Thymus (tissue), 11 donors: ENCODE measurements around the gene PCSK5. TPM values are rescaled to one million over a fixed set of nuclear protein-coding genes. Genes with fewer than 3 reads are reported as not detected.

Source experiments
- DNase-seq, 9 donors: peaks; one replicate each; pipeline ENCODE4 v3.0.0-alpha.2; 2013; ENCODE audit warnings: low spot score in 9 of 9, low read depth in 6 of 9, missing footprints in 1 of 9
- H3K27ac ChIP-seq, 2 donors: one replicate each; pipeline ENCODE4 v1.5.1; 2013; ENCODE audit warnings: control low read depth in 1 of 2, low read depth in 1 of 2, low read length in 1 of 2, mild to moderate bottlenecking in 1 of 2, moderate library complexity in 1 of 2
- H3K27me3 ChIP-seq, 2 donors: one replicate each; pipeline ENCODE4 v1.5.1; 2013; ENCODE audit warnings: low read length in 1 of 2; ENCODE audit not compliant: control insufficient read depth in 2 of 2, insufficient read depth in 1 of 2
- H3K36me3 ChIP-seq, 2 donors: one replicate each; pipeline ENCODE4 v1.5.1; 2013; ENCODE audit warnings: low read length in 1 of 2, mild to moderate bottlenecking in 1 of 2, moderate library complexity in 1 of 2; ENCODE audit not compliant: control insufficient read depth in 2 of 2, insufficient read depth in 2 of 2
- H3K4me1 ChIP-seq, 2 donors: one replicate each; pipeline ENCODE4 v1.5.1; 2013; ENCODE audit warnings: low read length in 2 of 2; ENCODE audit not compliant: control insufficient read depth in 2 of 2, insufficient read depth in 2 of 2
- H3K4me3 ChIP-seq, 2 donors: one replicate each; pipeline ENCODE4 v1.5.1; 2013; ENCODE audit warnings: low read length in 2 of 2, control low read depth in 1 of 2, mild to moderate bottlenecking in 1 of 2
- H3K9me3 ChIP-seq, 2 donors: one replicate each; pipeline ENCODE4 v1.5.1; 2013; ENCODE audit warnings: low read length in 1 of 2, mild to moderate bottlenecking in 1 of 2; ENCODE audit not compliant: control insufficient read depth in 2 of 2, insufficient read depth in 1 of 2
- WGBS: extraction: QIAGEN DNeasy Blood & Tissue Kit; methylation state at CpG from one replicate; pipeline ENCODE4 v1.1.7; 2013; 5-methylcytosine and 5-hydroxymethylcytosine counted together
- polyA plus RNA-seq: library from polyadenylated mRNA; stranded (reverse); fragments of 200-250 nt; gene quantifications from one replicate; pipeline ENCODE4 v1.2.3, GENCODE V29; 2013
- total RNA-seq: library from RNA; stranded (reverse); fragments of 120-200 nt; gene quantifications from one replicate; pipeline ENCODE4 v1.2.4, GENCODE V29; 2013
- donor health status: healthy.

The PCSK5 gene
- total and polyA plus RNA-seq, 2 donors = 4.1 to 20.1 TPM

- Histone ChIP-seq H3K4me3 (no peak overlapping the region), H3K36me3 (peaks cover 1 to 8% of the 10 kb centered on the region in 2 donors), H3K27me3 (no peaks in the 10 kb centered on the region), H3K4me1 (no peaks in the 10 kb centered on the region), H3K27ac (no peak overlapping the region), H3K9me3 (no peaks in the 10 kb centered on the region)
- no peak for DNase-seq
- WGBS = 98% methylated on average over 3 of the region's 3 CpGs
Measured at GRCh38 chr9:75993434-75993833, 103.0 kb downstream of the PCSK5 start.

- Histone ChIP-seq H3K9me3 (no peaks in the 10 kb centered on the region), H3K27ac (no peak overlapping the region), H3K4me1 (no peaks in the 10 kb centered on the region), H3K27me3 (no peaks in the 10 kb centered on the region), H3K36me3 (no peaks in the 10 kb centered on the region), H3K4me3 (no peak overlapping the region)
- no peak for DNase-seq
Measured at GRCh38 chr9:75995066-75995465, 104.6 kb downstream of the PCSK5 start.

- no peaks in the 10 kb centered on the region for H3K36me3 ChIP-seq
- no peak overlapping the region for H3K27ac ChIP-seq
Measured at GRCh38 chr9:75996726-75997125, 106.3 kb downstream of the PCSK5 start.

GRCh38 chr9:75997206-75997605, 106.7 kb downstream of the PCSK5 start:
- no peak for DNase-seq
- Histone ChIP-seq H3K27ac (no peak overlapping the region), H3K4me3 (no peak overlapping the region), H3K4me1 (no peaks in the 10 kb centered on the region), H3K36me3 (no peaks in the 10 kb centered on the region), H3K9me3 (no peaks in the 10 kb centered on the region), H3K27me3 (no peaks in the 10 kb centered on the region)
- 99% methylated on average over 1 of the region's 1 CpG for WGBS

More at GRCh38 chr9:75996726-75997125, 106.3 kb downstream of the PCSK5 start:
- no peaks in the 10 kb centered on the region for H3K9me3 ChIP-seq
- no peaks in the 10 kb centered on the region for H3K27me3 ChIP-seq
- no peak for DNase-seq
- H3K4me3 ChIP-seq = no peak overlapping the region
- H3K4me1 ChIP-seq = no peaks in the 10 kb centered on the region

- no peak for DNase-seq
- Histone ChIP-seq H3K4me3 (no peak overlapping the region), H3K27ac (no peak overlapping the region), H3K9me3 (no peaks in the 10 kb centered on the region), H3K36me3 (no peaks in the 10 kb centered on the region), H3K27me3 (no peaks in the 10 kb centered on the region), H3K4me1 (peaks cover 0 to 6% of the 10 kb centered on the region in 2 donors)
- 98% methylated on average over 4 of the region's 4 CpGs for WGBS
Measured at GRCh38 chr9:75998096-75998780, 107.8 kb downstream of the PCSK5 start.

GRCh38 chr9:76001459-76001858, 111.0 kb downstream of the PCSK5 start:
- no peaks in the 10 kb centered on the region for H3K9me3 ChIP-seq
- DNase-seq = no peak
- peaks cover 2 to 9% of the 10 kb centered on the region in 2 donors for H3K4me1 ChIP-seq
- H3K4me3 ChIP-seq = no peak overlapping the region
- no peaks in the 10 kb centered on the region for H3K36me3 ChIP-seq
- 95% methylated on average over 2 of the region's 2 CpGs for WGBS
- H3K27ac ChIP-seq = no peak overlapping the region
- no peaks in the 10 kb centered on the region for H3K27me3 ChIP-seq

- no peaks in the 10 kb centered on the region for H3K27me3 ChIP-seq
Measured at GRCh38 chr9:76003041-76003440, 112.6 kb downstream of the PCSK5 start.

GRCh38 chr9:76004526-76004925, 114.1 kb downstream of the PCSK5 start:
- no peaks in the 10 kb centered on the region for H3K36me3 ChIP-seq
- no peak for DNase-seq
- no peak overlapping the region for H3K27ac ChIP-seq
- H3K27me3 ChIP-seq = no peaks in the 10 kb centered on the region
- H3K9me3 ChIP-seq = no peaks in the 10 kb centered on the region
- H3K4me3 ChIP-seq = no peak overlapping the region
- peaks cover 2 to 9% of the 10 kb centered on the region in 2 donors for H3K4me1 ChIP-seq
- 97% methylated on average over 1 of the region's 1 CpG for WGBS

More at GRCh38 chr9:76003041-76003440, 112.6 kb downstream of the PCSK5 start:
- Histone ChIP-seq H3K4me3 (no peak overlapping the region), H3K27ac (no peak overlapping the region), H3K4me1 (peaks cover 2 to 9% of the 10 kb centered on the region in 2 donors), H3K36me3 (no peaks in the 10 kb centered on the region), H3K9me3 (no peaks in the 10 kb centered on the region)
- DNase-seq = no peak
- WGBS = 85% methylated on average over 5 of the region's 5 CpGs

GRCh38 chr9:76007935-76008334, 117.5 kb downstream of the PCSK5 start:
- no peaks in the 10 kb centered on the region for H3K9me3 ChIP-seq
- 91% methylated on average over 3 of the region's 3 CpGs for WGBS
- DNase-seq = no peak

More at GRCh38 chr9:76007935-76008334, 117.5 kb downstream of the PCSK5 start:
- peaks cover 2 to 6% of the 10 kb centered on the region in 2 donors for H3K4me1 ChIP-seq
- no peak overlapping the region for H3K27ac ChIP-seq
- H3K4me3 ChIP-seq = no peak overlapping the region
- no peaks in the 10 kb centered on the region for H3K27me3 ChIP-seq
- no peaks in the 10 kb centered on the region for H3K36me3 ChIP-seq
